GM13977 (cell line): ENCODE results near the gene CUX1.

Source experiments
- DNase-seq: peaks from one replicate; pipeline ENCODE4 v3.0.0; 2012; ENCODE audit warnings: low spot score
- in situ Hi-C: fragments of 300-500 bp; cut with MboI; formaldehyde crosslinking; loops from one replicate; pipeline ENCODE4 v1.12.0; 2022; ENCODE audit warnings: low sequenced_read_pairs, low pct_unique_long_range_greater_than_20kb, mixed read lengths, inconsistent platforms; ENCODE audit not compliant: unreplicated experiment
- TF ChIP-seq, protein P1 (sequence below): IDR thresholded peaks from 2 replicates; pipeline ENCODE4 v1.5.1; 2012; ENCODE audit warnings: mild to moderate bottlenecking, control low read depth; ENCODE audit not compliant: insufficient read depth; ENCODE audit errors: extremely low read depth, missing control alignments

The CUX1 gene

GRCh38 chr7:102275123-102275703 is 457.8 kb downstream of the CUX1 start:
- in situ Hi-C loops, result loop anchor here (5.0 kb wide), 1 partner anchor 117 kb away; no protein-coding TSS in a partner anchor
- DNase-seq, result no peak
- TF ChIP-seq, protein P1, sequence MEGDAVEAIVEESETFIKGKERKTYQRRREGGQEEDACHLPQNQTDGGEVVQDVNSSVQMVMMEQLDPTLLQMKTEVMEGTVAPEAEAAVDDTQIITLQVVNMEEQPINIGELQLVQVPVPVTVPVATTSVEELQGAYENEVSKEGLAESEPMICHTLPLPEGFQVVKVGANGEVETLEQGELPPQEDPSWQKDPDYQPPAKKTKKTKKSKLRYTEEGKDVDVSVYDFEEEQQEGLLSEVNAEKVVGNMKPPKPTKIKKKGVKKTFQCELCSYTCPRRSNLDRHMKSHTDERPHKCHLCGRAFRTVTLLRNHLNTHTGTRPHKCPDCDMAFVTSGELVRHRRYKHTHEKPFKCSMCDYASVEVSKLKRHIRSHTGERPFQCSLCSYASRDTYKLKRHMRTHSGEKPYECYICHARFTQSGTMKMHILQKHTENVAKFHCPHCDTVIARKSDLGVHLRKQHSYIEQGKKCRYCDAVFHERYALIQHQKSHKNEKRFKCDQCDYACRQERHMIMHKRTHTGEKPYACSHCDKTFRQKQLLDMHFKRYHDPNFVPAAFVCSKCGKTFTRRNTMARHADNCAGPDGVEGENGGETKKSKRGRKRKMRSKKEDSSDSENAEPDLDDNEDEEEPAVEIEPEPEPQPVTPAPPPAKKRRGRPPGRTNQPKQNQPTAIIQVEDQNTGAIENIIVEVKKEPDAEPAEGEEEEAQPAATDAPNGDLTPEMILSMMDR, result no peak

DNA sequence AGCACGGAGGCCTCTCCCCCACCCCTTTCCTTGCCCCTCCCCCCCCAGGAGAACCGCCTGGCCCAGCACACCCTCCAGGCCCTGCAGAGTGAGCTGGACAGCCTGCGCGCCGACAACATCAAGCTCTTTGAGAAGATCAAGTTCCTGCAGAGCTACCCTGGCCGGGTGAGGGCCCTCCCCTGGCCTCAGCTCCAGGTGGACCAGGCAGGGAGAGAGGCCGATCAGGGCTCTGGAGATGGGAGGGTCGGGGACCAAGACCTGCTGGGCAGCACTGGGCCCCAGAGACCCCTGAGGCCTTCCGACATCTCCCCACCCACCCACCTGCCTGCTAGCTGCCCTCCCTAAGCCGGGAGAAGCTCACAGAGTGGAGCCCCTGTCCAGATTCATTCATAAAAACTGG is 460.5 kb downstream of the CUX1 start:
- no peak for DNase-seq
- TF ChIP-seq, protein P1, result no peak
- in situ Hi-C loops, result loop anchor here (5.0 kb wide), 1 partner anchor 114 kb away; no protein-coding TSS in a partner anchor

DNA sequence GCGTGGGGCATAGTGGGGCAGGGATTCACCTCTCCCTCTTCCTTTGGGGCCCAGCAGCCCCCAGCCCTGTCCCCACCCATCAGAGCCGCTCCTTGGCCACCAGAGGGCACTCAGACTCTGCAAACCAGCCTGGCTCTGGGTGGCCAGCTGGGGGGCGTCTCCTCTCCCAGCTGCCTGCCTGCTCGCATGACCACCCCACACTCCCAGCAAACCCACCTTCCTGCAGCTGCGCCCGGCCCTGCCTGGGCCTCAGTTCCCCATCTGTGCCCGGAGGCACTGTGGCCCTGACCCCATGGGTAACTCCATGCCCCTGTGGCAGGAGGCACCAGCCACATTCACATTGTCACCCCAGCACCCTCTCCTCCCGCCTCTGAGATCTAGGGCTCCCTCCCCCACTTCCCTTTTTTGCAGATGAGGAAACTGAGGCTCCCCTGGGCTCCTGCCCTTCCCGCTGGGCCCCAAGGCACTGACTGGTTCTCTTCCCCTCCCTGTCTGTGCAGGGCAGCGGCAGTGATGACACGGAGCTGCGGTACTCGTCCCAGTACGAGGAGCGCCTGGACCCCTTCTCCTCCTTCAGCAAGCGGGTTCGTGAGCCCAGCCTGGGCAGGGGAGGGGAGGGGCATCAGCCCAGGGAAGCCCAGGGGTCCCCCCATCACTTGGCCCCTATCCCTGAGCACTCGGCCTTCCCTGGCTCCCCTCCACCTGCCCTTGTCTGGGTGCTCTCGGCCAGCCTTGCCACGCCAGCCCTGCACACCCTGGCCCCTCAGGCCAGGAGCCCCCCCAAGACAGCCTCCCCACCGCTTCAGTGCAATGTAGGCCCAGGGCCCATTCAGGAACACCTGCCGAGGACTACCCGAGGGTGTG is 462.3 kb downstream of the CUX1 start:
- DNase-seq, result peak; percentile 87
- in situ Hi-C loops, result loop anchor here (5.0 kb wide), 1 partner anchor 113 kb away; no protein-coding TSS in a partner anchor

DNA sequence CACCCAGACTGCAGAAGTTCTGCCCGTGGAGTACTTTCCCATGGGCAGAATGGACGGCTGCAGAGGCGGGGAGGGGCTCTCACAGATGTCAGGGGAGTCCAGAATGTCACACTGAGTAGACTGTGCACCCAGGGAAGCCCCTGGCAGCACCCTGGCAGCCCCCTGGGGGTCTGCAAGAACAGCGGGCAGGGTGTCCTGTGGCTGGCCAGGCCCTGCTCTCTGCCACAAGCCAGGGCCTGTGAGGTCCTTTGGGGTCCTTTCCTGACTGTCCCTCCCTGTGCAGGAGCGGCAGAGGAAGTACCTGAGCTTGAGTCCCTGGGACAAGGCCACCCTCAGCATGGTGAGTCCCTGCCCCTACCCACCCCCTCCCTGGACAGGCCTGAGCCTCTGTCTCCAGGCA is 463.1 kb downstream of the CUX1 start:
- TF ChIP-seq, protein P1, result no peak
- DNase-seq, result no peak
- in situ Hi-C loops, result no loop called here

More for the DNA sequence above, 462.3 kb downstream of the CUX1 start:
- TF ChIP-seq, protein P1, result peak; percentile 93

GRCh38 chr7:102281785-102282184 is 464.4 kb downstream of the CUX1 start:
- no peak for DNase-seq
- in situ Hi-C loops, result no loop called here

More at GRCh38 chr7:102281785-102282184, 464.4 kb downstream of the CUX1 start:
- TF ChIP-seq, protein P1, result no peak
